Measurements from ENCODE around the gene PDIA3. TPM values are rescaled to one million over a fixed set of nuclear protein-coding genes. Genes with fewer than 3 reads are reported as not detected.

Gene PDIA3
- total and polyA plus RNA-seq, 2 donors (not counting 3 experiments of a cell fraction or from before 2014, with no cell fraction given): 140 to 857 TPM

DNA sequence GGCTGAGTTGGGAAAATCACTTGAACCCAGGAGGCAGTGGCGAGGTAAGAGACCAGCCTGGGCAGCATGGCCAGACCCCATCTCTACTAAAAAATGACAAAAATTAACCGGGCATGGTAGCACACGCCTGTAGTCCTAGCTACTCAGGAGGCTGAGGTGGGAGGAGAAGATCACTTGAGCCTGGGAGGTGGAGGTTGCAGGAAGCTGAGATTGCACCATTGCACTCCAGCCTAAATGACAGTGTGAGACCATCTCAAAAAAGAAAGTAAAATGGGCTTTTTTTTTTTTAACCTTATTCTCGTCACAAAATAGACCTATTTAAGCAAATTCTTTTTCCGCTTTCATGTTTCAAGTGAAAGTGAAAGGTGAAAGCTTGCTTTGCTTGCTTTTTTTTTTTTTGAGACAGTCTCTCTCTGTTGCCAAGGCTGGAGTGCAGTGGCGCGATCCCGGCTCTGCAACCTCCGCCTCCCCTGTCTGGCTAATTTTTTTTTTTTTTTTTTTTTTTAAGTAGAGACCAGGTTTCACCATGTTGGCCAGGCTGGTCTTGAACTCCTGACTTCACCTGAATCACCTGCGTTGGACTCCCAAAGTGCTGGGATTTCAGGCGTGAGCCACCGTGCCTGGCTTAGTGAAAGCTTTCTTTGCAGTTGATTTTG lies 3.6 kb downstream of the PDIA3 start:
- no peak overlapping the region for H3K4me2 ChIP-seq (ENCODE audit: insufficient read depth, low read length)
- ChIA-PET POLR2A (interaction anchor here (0.7 kb wide), 1 partner anchor 1521 kb away, joined by 7 read pairs; no protein-coding TSS in a partner anchor), CTCF (interaction anchor here (1.1 kb wide), 1 partner anchor 21 kb away, joined by 3 read pairs; no protein-coding TSS in a partner anchor)
- H4K20me1 ChIP-seq (replicated peaks; ENCODE audit: control insufficient read depth, extremely low read depth, insufficient read depth, low read length): peaks cover 14% of the 10 kb centered on the region
- peaks cover 4% of the 10 kb centered on the region for H3K4me1 ChIP-seq (ENCODE audit: control insufficient read depth, extremely low read depth, insufficient read depth, low read length)
- DNase-seq (ENCODE audit: low read depth, low spot score) (no peak), FAIRE-seq (no peak)
- intact Hi-C loops (cut with micrococcal nuclease) (loop anchor here (10.0 kb wide), 1 partner anchor 235 kb away; the partner anchor contains the start of gene MAP1A), dilution Hi-C loops (cut with MboI; ENCODE audit: extremely low pct_ligation_motif_present, low sequenced_read_pairs) (no loop called here)
- H3K9ac ChIP-seq (replicated peaks; ENCODE audit: extremely low read depth, insufficient read depth, low read length): no peak overlapping the region
- peaks cover 4 to 13% of the 10 kb centered on the region in 2 experiments for H3K36me3 ChIP-seq (ENCODE audit: control insufficient read depth in 2 of 2, extremely low read depth in 1 of 2, insufficient read depth in 2 of 2, low read length in 2 of 2)
- H3K9me3 ChIP-seq (replicated peaks; ENCODE audit: control insufficient read depth, insufficient read depth, low read length): no peaks in the 10 kb centered on the region
- H3K27me3 ChIP-seq (ENCODE audit: control insufficient read depth in 2 of 2, insufficient read depth in 2 of 2, low read length in 2 of 2): no peaks in the 10 kb centered on the region
- TF ChIP-seq CTCF (IDR thresholded peaks at IDR 0.05; ENCODE audit: extremely low read depth in 1 of 2, insufficient read depth in 1 of 2, low read depth in 1 of 2, low read length in 2 of 2) (no peak), GATA2 (IDR thresholded peaks at IDR 0.05; ENCODE audit: insufficient read depth, insufficient read length, low read depth, low read length) (no peak), POLR2AphosphoS5 (IDR thresholded peaks at IDR 0.05; ENCODE audit: insufficient read depth, low read depth, low read length) (no peak), FOS (IDR thresholded peaks at IDR 0.05; ENCODE audit: borderline replicate concordance, insufficient read depth, low read length) (no peak), POLR2A (IDR thresholded peaks at IDR 0.05; ENCODE audit: low read depth, low read length) (no peak), JUN (IDR thresholded peaks at IDR 0.05; ENCODE audit: borderline replicate concordance, insufficient read depth, insufficient read length, low read depth) (no peak), MYC (IDR thresholded peaks at IDR 0.05; ENCODE audit: low read depth, low read length) (no peak), EZH2 (IDR thresholded peaks at IDR 0.05; ENCODE audit: borderline replicate concordance, low read depth, low read length, severe bottlenecking) (no peak)
- TF ChIP-seq, protein P1, sequence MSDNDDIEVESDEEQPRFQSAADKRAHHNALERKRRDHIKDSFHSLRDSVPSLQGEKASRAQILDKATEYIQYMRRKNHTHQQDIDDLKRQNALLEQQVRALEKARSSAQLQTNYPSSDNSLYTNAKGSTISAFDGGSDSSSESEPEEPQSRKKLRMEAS (IDR thresholded peaks at IDR 0.05; ENCODE audit: insufficient read depth, insufficient read length): no peak
- no TSS peak for BruUV-seq (replicated peaks)
- H3K27ac ChIP-seq (ENCODE audit: insufficient read depth, low read depth, low read length): no peak overlapping the region
- no peaks in the 10 kb centered on the region for H3K9me1 ChIP-seq (replicated peaks; ENCODE audit: control insufficient read depth, extremely low read depth, insufficient read depth, low read length)
- H3K79me2 ChIP-seq (ENCODE audit: control insufficient read depth, insufficient read depth, low read length): peaks cover 83% of the 10 kb centered on the region
- no peak overlapping the region for H2AFZ ChIP-seq (ENCODE audit: low read depth, low read length)
- H3K4me3 ChIP-seq (replicated peaks in 1 of 3; ENCODE audit: insufficient read depth in 1 of 3, low read depth in 1 of 3, low read length in 3 of 3): no peak overlapping the region
